ENCODE data around the gene KCNH6. TPM values are rescaled to one million over a fixed set of nuclear protein-coding genes. Genes with fewer than 3 reads are reported as not detected.

KCNH6 gene
- polyA plus RNA-seq, 1 of the 3 experiments (the other 2 are of a cell fraction), result 0.15 TPM

GRCh38 chr17:63486317-63487013 lies 36.7 kb upstream of the KCNH6 start:
- Histone ChIP-seq H3K4me3 (ENCODE audit: low read depth in 2 of 2, low read length in 1 of 2) (no peak overlapping the region), H3K4me2 (no peak overlapping the region), H3K36me3 (replicated peaks in 1 of 2; ENCODE audit: control insufficient read depth in 1 of 2, insufficient read depth in 2 of 2, low read length in 1 of 2) (peaks cover 0 to 2% of the 10 kb centered on the region in 2 experiments), H3K27ac (ENCODE audit: low read depth in 2 of 2, low read length in 1 of 2) (no peak overlapping the region), H3K9ac (no peak overlapping the region), H3K27me3 (ENCODE audit: insufficient read depth) (no peaks in the 10 kb centered on the region), H3K4me1 (ENCODE audit: control insufficient read depth in 1 of 2, insufficient read depth in 2 of 2, low read depth in 1 of 2, low read length in 1 of 2) (peaks cover 0 to 2% of the 10 kb centered on the region in 2 experiments; a peak in 1 of 4 replicates), H3K9me3 (no peaks in the 10 kb centered on the region), H3K79me2 (ENCODE audit: insufficient read depth) (no peaks in the 10 kb centered on the region), H2AFZ (ENCODE audit: low read depth) (no peak overlapping the region), H3K9me2 (no peaks in the 10 kb centered on the region), H4K20me1 (ENCODE audit: insufficient read depth) (no peaks in the 10 kb centered on the region), H3F3A (replicated peaks; ENCODE audit: insufficient read depth) (no peaks in the 10 kb centered on the region)
- peak; percentile 24 for DNase-seq
- WGBS (ENCODE audit: low lambda C conversion rate), result 86% methylated on average over 12 of the region's 12 CpGs
- TF ChIP-seq, protein P1, sequence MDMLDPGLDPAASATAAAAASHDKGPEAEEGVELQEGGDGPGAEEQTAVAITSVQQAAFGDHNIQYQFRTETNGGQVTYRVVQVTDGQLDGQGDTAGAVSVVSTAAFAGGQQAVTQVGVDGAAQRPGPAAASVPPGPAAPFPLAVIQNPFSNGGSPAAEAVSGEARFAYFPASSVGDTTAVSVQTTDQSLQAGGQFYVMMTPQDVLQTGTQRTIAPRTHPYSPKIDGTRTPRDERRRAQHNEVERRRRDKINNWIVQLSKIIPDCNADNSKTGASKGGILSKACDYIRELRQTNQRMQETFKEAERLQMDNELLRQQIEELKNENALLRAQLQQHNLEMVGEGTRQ (IDR thresholded peaks at IDR 0.05; ENCODE audit: borderline replicate concordance, low read depth, low read length), result no peak
- TF ChIP-seq CHD2 (IDR thresholded peaks at IDR 0.05; ENCODE audit: low read length, partially characterized antibody), result no peak
- no peak for TF ChIP-seq TCF12 (IDR thresholded peaks at IDR 0.05)
- TF ChIP-seq RXRA (IDR thresholded peaks at IDR 0.05; ENCODE audit: borderline replicate concordance, low read depth), result no peak
- no peak for TF ChIP-seq MAX (IDR thresholded peaks at IDR 0.05; ENCODE audit: low read depth)
- TF ChIP-seq TAF1 (IDR thresholded peaks at IDR 0.05; ENCODE audit: borderline replicate concordance, low read depth, low read length), result no peak
- TF ChIP-seq MEF2A (IDR thresholded peaks at IDR 0.05; ENCODE audit: borderline replicate concordance, low read depth), result no peak
- ChIA-PET CTCF (interaction anchor here (1.1 to 3.6 kb wide), 5 partner anchors 8 to 126 kb away, joined by 3 to 33 read pairs (median 19); partner anchors contain the start of gene ACE), POLR2A (interaction anchor here (1.8 kb wide), 1 partner anchor 9 kb away, joined by 3 read pairs; the partner anchor contains the start of gene ACE)

- no peak overlapping the region for H3K27ac ChIP-seq (ENCODE audit: low read depth in 2 of 2, low read length in 1 of 2)
- no peak for TF ChIP-seq FOXM1 (IDR thresholded peaks at IDR 0.05; ENCODE audit: low read depth)
- no peak for TF ChIP-seq NFIC (IDR thresholded peaks at IDR 0.05; ENCODE audit: borderline replicate concordance)
- no peak for TF ChIP-seq EP300 (IDR thresholded peaks at IDR 0.05; ENCODE audit: borderline replicate concordance in 1 of 2, low read depth in 1 of 2, low read length in 1 of 2)
- no peak overlapping the region for H3K4me3 ChIP-seq (ENCODE audit: low read depth in 2 of 2, low read length in 1 of 2)
- H4K20me1 ChIP-seq (ENCODE audit: insufficient read depth), result no peaks in the 10 kb centered on the region
- POLR2A ChIA-PET, result interaction anchor here (1.2 to 1.8 kb wide), 2 partner anchors 10 to 11 kb away, joined by 3 read pairs; partner anchors contain the start of gene ACE
- CTCF ChIA-PET, result interaction anchor here (0.9 to 3.6 kb wide), 7 partner anchors 8 to 125 kb away, joined by 3 to 33 read pairs (median 7); partner anchors contain the start of gene ACE
- no peaks in the 10 kb centered on the region for H3K36me3 ChIP-seq (replicated peaks in 1 of 2; ENCODE audit: control insufficient read depth in 1 of 2, insufficient read depth in 2 of 2, low read length in 1 of 2)
- no peaks in the 10 kb centered on the region for H3K27me3 ChIP-seq (ENCODE audit: insufficient read depth)
- H3K9ac ChIP-seq, result no peak overlapping the region
- H3K4me2 ChIP-seq, result no peak overlapping the region
- H3F3A ChIP-seq (replicated peaks; ENCODE audit: insufficient read depth), result no peaks in the 10 kb centered on the region
- no peak overlapping the region for H2AFZ ChIP-seq (ENCODE audit: low read depth)
- H3K79me2 ChIP-seq (ENCODE audit: insufficient read depth), result no peaks in the 10 kb centered on the region
- 81% methylated on average over 8 of the region's 11 CpGs for WGBS (ENCODE audit: low lambda C conversion rate)
- peak; percentile 30 for DNase-seq
- H3K9me3 ChIP-seq, result no peaks in the 10 kb centered on the region
- no peaks in the 10 kb centered on the region for H3K9me2 ChIP-seq
- H3K4me1 ChIP-seq (ENCODE audit: control insufficient read depth in 1 of 2, insufficient read depth in 2 of 2, low read depth in 1 of 2, low read length in 1 of 2), result no peaks in the 10 kb centered on the region; a peak in 1 of 4 replicates
Observed at GRCh38 chr17:63487014-63487339, 36.2 kb upstream of the KCNH6 start.

Measured in SK-N-SH (cell line).